HG03095 (cell line): Measurements from ENCODE around the gene RASAL2.

ENCODE experiments used
- ATAC-seq: cut with Tn5 transposase; IDR thresholded peaks from one replicate; pipeline ENCODE4 v1.9.1; 2021; ENCODE audit warnings: moderate library complexity; ENCODE audit not compliant: unreplicated experiment

The RASAL2 gene

GRCh38 chr1:178528953-178529335 is 435.0 kb downstream of the RASAL2 start:
- no peak for ATAC-seq

GRCh38 chr1:178529364-178530036 is 435.6 kb downstream of the RASAL2 start:
- ATAC-seq = no peak

- no peak for ATAC-seq
Measured at GRCh38 chr1:178530037-178530402, 436.1 kb downstream of the RASAL2 start.

- ATAC-seq = no peak
Measured at GRCh38 chr1:178530502-178530901, 436.6 kb downstream of the RASAL2 start.

- no peak for ATAC-seq
Measured at GRCh38 chr1:178531887-178532286, 438.0 kb downstream of the RASAL2 start.

GRCh38 chr1:178532392-178532791 is 438.5 kb downstream of the RASAL2 start:
- peak; percentile 85 for ATAC-seq

GRCh38 chr1:178533121-178533946 is 439.4 kb downstream of the RASAL2 start:
- no peak for ATAC-seq
